ENCODE data around the gene ZDHHC11.
"Not testable (repeated sequence)": the region's sequence is repeated elsewhere in the genome, so short reads cannot be mapped to it uniquely, and the experiment has no call there.

Gene ZDHHC11

DNA sequence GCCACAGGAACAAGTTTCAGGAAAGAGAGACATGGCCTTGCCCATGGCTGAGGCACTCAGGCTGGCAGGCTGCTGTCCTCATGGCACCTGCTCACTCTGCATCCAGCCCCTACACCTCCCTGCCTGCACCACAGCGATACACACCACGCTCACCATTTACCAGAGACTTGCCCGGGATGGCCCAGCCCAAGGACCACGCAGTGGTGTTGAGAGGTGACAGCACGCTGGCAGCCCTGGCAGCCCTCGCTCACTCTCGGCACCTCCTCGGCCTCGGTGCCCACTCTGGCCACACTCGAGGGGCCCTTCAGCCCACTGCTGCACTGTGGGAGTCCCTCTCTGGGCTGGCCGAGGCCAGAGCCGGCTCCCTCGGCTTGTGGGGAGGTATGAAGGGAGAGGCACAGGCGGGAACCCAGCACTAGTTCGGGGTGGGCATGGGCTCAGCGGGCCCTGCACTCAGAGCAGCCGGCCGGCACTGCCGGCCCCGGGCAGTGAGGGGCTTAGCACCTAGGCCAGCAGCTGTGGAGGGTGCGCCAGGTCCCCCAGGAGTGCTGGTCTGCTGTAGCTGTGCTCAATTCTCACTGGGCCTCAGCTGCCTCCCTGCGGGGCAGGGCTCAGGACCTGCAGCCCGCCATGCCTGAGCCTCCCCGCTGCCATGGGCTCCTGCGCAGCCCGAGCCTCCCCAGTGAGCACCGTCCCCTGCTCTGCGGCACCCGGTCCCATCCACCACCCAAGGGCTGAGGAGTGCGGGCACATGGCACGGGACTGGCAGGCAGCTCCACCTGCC is 86.6 kb downstream of the ZDHHC11 start:
- no peak for DNase-seq (ENCODE audit: extremely low read depth in 1 of 2, low read depth in 1 of 2)

GRCh38 chr5:763397-763796 is 87.4 kb downstream of the ZDHHC11 start:
- DNase-seq (ENCODE audit: extremely low read depth in 1 of 2, low read depth in 1 of 2): no peak

DNA sequence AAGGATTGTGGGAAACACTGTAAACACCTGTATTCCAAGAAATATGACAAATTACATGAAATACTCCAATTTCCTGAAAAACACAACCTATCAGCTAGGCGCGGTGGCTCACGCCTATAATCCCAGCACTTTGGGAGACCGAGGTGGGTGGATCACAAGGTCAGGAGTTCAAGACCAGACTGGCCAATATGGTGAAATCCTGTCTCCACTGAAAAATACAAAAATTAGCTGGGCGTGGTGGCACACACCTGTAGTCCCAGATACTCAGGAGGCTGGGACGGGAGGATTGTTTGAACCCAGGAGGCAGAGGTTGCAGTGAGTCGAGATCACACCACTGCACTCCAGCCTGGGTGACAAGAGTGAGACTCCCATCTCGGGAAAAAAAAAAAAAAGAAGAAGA is 87.8 kb downstream of the ZDHHC11 start:
- not testable (repeated sequence) for DNase-seq (ENCODE audit: extremely low read depth in 1 of 2, low read depth in 1 of 2)

DNA sequence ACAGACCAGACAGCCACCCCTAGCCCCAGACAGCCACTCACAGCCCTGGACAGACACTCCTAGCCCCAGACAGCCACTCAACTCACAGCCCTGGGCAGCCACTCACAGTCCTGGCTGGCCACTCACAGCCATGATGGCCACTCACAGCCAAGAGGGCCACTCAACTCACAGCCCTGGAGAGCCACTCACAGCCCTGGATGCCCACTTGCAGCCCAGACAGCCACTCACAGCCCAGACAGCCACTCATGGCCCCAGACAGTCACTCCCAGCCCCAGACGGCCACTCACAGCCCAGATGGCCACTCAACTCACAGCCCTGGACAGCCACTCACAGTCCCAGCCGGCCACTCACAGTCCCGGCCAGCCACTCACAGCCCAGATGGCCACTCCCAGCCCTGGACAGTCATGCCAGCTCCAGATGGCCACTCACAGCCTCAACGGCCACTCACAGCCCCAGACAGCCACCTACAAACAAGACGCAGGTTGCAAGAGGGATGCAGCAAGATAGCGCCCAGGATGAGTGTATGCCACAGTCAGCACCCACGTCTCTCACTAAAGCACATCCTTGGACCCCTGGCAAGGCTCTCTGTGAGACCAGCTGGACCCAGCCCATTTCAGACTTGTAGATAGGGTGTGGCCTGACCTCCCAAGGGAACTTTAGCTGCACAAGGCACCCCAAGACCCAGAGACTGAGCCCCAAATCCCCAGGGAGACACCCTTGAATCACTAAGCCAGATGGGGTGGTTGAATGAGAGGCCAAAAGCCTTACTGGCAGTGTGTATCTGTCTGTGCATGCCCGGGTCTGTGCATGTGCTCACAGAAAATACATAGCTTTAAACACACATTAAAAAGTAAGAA is 88.7 kb downstream of the ZDHHC11 start:
- no peak for DNase-seq (ENCODE audit: extremely low read depth in 1 of 2, low read depth in 1 of 2)

GRCh38 chr5:761059-761771 is 89.6 kb downstream of the ZDHHC11 start:
- no peak for DNase-seq (ENCODE audit: extremely low read depth in 1 of 2, low read depth in 1 of 2)

DNA sequence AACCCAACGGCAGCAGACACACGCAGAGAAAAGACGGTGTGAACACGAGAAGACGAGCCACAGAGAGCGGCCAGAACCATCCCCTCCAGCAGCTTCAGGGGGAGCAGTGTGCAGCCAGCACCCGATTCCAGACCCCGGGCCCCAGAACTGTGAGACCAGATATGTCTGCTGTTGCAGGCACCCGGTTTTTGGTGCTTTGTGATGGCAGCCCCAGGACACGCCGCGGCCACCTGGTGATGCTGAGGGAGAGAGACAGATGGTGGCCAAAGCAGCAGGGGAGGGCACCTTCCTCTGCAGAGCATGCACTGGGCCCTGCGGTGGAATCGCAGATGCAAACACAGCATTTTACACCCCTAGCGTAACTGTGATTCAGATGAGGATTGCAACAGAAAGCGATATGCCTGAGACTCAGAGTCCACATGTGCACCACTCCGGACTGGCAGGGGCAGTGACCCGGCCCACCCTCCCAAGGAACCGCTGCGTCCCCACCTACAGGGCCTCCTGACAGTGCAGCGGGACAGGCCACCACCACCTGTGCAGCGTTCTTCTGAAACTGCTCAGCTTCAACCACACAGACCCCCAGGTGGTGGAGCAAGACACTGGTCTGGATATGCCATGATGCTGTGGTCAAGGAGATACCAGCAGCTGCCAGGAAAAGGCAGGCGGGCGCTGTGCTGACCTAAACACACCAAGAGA is 90.3 kb downstream of the ZDHHC11 start:
- DNase-seq (ENCODE audit: extremely low read depth in 1 of 2, low read depth in 1 of 2): no peak

GRCh38 chr5:759781-760362 is 90.9 kb downstream of the ZDHHC11 start:
- DNase-seq (ENCODE audit: extremely low read depth in 1 of 2, low read depth in 1 of 2): no peak

- no peak for DNase-seq (ENCODE audit: extremely low read depth in 1 of 2, low read depth in 1 of 2)
Measured at GRCh38 chr5:759111-759751, 91.6 kb downstream of the ZDHHC11 start.

DNA sequence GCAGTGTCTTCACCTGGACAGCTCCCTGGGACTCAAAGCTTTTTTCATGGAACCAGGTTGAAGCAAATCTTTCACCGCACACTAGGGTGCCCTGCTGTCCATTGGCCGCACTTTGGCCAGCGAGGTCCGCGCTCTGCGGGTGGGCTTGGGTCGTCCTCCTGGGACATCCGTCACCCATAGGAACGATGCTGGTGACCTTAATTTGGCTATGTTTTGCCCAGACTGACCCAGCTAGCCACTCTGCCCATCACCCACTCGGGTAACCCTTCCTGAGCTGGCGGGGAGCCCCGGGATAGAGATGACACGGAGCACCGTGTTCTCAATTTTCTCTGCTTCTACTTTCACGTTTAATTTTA is 92.1 kb downstream of the ZDHHC11 start:
- DNase-seq (ENCODE audit: extremely low read depth in 1 of 2, low read depth in 1 of 2): no peak

DNA sequence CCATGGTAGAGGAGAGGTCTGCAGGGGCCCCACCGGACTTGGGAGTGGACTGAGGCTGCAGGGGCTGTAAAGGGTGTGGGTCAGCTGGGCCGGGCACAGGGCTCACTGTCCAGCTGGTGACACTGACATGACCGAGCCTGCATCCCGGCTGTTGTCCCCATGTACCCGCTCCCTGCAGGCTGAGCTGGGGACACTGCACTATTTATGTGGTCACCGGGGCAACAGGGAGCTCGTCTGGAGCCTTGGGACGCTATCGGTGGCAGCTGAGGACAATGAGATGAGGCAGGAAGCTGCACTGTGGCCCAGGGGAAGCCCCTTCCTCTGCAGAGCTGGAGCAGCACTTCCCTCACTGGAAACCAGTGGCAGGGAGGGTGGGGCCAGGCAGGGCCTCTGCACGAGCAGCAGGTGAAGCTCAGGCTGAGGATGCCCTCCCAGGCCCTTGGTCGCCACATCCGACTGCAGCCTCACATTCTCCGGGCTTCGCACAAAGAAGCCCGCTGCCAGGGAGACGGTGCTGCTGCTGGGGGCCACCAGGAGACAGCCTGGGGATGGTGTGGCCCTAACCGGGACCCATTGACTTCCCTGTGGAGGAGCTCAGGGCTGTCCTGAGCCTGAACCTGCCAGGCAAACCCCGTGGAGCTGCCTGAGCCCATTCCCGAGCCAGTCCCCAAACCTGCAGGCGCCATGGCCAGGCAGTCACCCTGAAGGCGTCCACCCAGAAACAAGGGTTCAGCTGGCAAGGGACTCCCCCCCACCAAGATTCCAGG is 92.7 kb downstream of the ZDHHC11 start:
- no peak for DNase-seq (ENCODE audit: extremely low read depth in 1 of 2, low read depth in 1 of 2)

GRCh38 chr5:757346-757930 is 93.3 kb downstream of the ZDHHC11 start:
- no peak for DNase-seq (ENCODE audit: extremely low read depth in 1 of 2, low read depth in 1 of 2)

DNA sequence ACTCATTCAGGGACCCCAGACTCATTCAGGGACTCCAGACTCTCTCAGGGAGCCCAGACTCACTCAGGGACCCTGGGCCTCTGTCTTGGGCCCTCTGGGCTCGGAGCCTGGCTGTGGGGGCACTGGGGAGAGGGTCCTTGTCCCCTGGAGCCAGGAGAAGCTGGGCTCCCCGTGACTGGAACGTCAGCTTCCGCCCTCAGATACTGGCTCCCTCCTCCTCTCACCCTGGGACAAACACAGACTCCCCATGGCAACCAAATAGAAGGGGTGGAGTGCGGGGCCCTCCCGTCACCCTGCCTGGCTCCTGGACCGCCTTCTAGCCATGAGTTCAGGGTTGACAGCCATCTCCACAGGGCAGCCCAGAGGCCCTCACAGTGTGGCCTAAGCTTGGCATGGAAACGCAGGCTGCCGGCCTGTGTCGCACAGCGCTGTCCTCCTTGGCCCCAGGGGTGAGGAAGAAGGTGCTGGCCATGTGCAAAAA is 93.9 kb downstream of the ZDHHC11 start:
- DNase-seq (ENCODE audit: extremely low read depth in 1 of 2, low read depth in 1 of 2): no peak

GRCh38 chr5:756171-756570 is 94.6 kb downstream of the ZDHHC11 start:
- DNase-seq (ENCODE audit: extremely low read depth in 1 of 2, low read depth in 1 of 2): no peak

DNA sequence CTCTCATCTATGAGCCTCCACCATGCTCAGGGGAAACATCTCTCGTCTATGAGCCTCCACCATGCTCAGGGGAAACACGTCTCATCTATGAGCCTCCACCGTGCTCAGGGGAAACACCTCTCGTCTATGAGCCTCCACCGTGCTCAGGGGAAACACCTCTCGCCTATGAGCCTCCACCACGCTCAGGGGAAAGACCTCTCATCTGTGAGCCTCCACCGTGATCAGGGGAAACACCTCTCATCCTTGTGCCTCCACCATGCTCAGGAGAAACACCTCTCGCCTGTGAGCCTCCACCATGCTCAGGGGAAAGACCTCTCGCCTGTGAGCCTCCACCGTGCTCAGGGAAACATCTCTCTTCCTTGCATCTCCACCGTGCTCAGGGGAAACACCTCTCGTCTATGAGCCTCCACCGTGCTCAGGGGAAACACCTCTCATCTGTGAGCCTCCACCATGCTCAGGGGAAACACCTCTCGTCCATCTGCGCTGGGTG is 96.6 kb downstream of the ZDHHC11 start:
- not testable (repeated sequence) for DNase-seq (ENCODE audit: extremely low read depth in 1 of 2, low read depth in 1 of 2)

- not testable (repeated sequence) for DNase-seq (ENCODE audit: extremely low read depth in 1 of 2, low read depth in 1 of 2)
Measured at GRCh38 chr5:753567-754142, 97.1 kb downstream of the ZDHHC11 start.

GRCh38 chr5:752532-753115 is 98.2 kb downstream of the ZDHHC11 start:
- DNase-seq (ENCODE audit: extremely low read depth in 1 of 2, low read depth in 1 of 2): not testable (repeated sequence)

DNA sequence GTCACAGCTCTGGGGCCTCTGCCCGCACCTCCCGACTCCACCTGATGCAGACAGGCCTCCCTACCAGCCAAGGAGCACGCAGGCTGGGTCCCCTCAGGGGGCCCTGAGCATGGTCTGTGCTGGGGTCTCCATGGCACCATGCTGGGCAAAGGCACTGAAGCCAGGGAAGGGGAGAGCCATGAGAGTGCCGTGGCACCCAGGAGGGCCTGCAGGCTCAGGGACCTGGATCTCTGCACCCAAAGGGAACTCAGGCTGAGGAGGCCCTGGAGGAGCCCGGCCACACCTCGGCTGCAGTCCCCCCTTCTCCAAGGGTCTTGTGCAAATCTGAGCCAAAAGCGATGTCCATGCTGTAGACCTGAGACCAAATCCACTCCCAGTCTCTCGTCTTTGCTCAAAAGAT is 98.8 kb downstream of the ZDHHC11 start:
- DNase-seq (ENCODE audit: extremely low read depth in 1 of 2, low read depth in 1 of 2): not testable (repeated sequence)

GRCh38 chr5:751496-751895 is 99.3 kb downstream of the ZDHHC11 start:
- DNase-seq (ENCODE audit: extremely low read depth in 1 of 2, low read depth in 1 of 2): no peak

All from stimulated activated CD8-positive, alpha-beta memory T cell treated with anti-CD3 and anti-CD28 coated beads, Interleukin-7, amount 100 ng/mL, for 48 hours (primary cell).